Uterus (tissue), 4 donors: Measurements from ENCODE around the gene IGLON5. TPM values are rescaled to one million over a fixed set of nuclear protein-coding genes. Genes with fewer than 3 reads are reported as not detected.

Experiments
- DNase-seq, 2 donors: peaks; one replicate each; pipeline ENCODE4 v3.0.0-alpha.2; 2019 to 2020
- H3K27ac ChIP-seq, 2 donors: fragments of 200-600 bp; sonication (generic); 1 replicate in 1 of 2; 2 replicates in 1 of 2; pipeline ENCODE4 v1.5.1; 2016 to 2018
- H3K27me3 ChIP-seq, 2 donors: fragments of 200-600 bp; sonication (generic); one replicate each; pipeline ENCODE4 v1.5.1; 2018 to 2019; ENCODE audit warnings: control low read depth in 1 of 2
- H3K36me3 ChIP-seq, 2 donors: fragments of 200-600 bp; sonication (generic); one replicate each; pipeline ENCODE4 v1.5.1; 2019; ENCODE audit warnings: control low read depth in 1 of 2
- H3K4me1 ChIP-seq, 2 donors: fragments of 200-600 bp; sonication (generic); one replicate each; pipeline ENCODE4 v1.5.1; 2018 to 2019; ENCODE audit warnings: control low read depth in 1 of 2
- H3K4me3 ChIP-seq, 2 donors: fragments of 200-600 bp; sonication (generic); 1 replicate in 1 of 2; 2 replicates in 1 of 2; pipeline ENCODE4 v1.5.1; 2018 to 2019; ENCODE audit warnings: mild to moderate bottlenecking in 1 of 2
- H3K9me3 ChIP-seq, 2 donors: fragments of 200-600 bp; sonication (generic); one replicate each; pipeline ENCODE4 v1.5.1; 2019; ENCODE audit warnings: control low read depth in 1 of 2
- CTCF ChIP-seq, 4 experiments: fragments of 200-600 bp in 2 of 4; fragments of 450-650 bp in 2 of 4; sonication (generic) in 2 of 4; IDR thresholded peaks; one replicate each; pipeline ENCODE4 v1.5.1; 2016 to 2019; ENCODE audit warnings: antibody characterized with exemption in 4 of 4, mild to moderate bottlenecking in 2 of 4, moderate library complexity in 1 of 4
- POLR2A ChIP-seq, 2 donors: fragments of 450-650 bp; IDR thresholded peaks; one replicate each; pipeline ENCODE4 v1.6.1; 2016; ENCODE audit warnings: antibody characterized with exemption in 2 of 2, mild to moderate bottlenecking in 1 of 2, moderate library complexity in 1 of 2
- intact Hi-C: fragments of 100-400 bp; cut with DNase I; formaldehyde crosslinking; loops from one replicate; pipeline ENCODE4 v1.15.1; 2023; ENCODE audit warnings: low total_unique reads
- total RNA-seq, 4 donors: library from RNA; depleted of rRNA in 3 of 4; stranded (reverse); fragments of >200 nt in 3 of 4; gene quantifications; one replicate each; pipeline versions ENCODE4 v1.1.0 to v1.2.4, GENCODE V29; 2014 to 2023
- donor health status: DM: yes; HTN: yes; CAD: no.

IGLON5 gene
- total RNA-seq, 4 donors from 2014 or later: 0.28 TPM; not detected in 3

DNA sequence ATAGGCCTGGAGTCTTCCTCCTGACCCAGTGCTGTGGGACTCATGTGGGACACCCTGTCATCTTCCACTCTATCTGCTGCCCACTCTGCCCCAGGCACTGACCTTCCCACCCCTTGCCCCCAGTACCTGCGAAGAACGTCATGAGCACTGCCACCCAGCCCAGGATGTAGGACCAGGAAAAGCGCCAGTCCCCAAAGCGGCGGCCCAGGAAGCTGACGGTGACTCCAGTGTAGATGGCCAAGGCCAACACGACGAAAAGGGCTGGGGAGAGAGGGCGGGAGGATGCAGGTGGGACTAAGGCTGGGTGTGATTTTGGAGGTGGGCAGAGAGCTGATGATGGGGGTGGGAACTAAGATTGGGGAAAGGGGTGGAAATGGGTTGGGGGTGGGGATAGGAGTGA, 68.9 kb downstream of the IGLON5 start:
- no peaks in the 10 kb centered on the region for H3K27me3 ChIP-seq
- no peak for DNase-seq
- intact Hi-C loops: no loop called here
- H3K9me3 ChIP-seq: no peaks in the 10 kb centered on the region
- TF ChIP-seq POLR2A (IDR thresholded peaks at IDR 0.05) (no peak), CTCF (IDR thresholded peaks at IDR 0.05) (no peak)
- H3K36me3 ChIP-seq: no peaks in the 10 kb centered on the region
- H3K27ac ChIP-seq: no peak overlapping the region
- no peak overlapping the region for H3K4me3 ChIP-seq
- no peaks in the 10 kb centered on the region for H3K4me1 ChIP-seq

Other genes starting within 250 kb of the IGLON5 start
- gene KLK13, start 246.6 kb upstream of the IGLON5 start, total RNA-seq: not detected
- under 1 TPM in 1 of 4 donors, not detected in 3; 0.76 TPM for gene KLK14, start 228.8 kb upstream of the IGLON5 start, total RNA-seq
- 10 to 100 TPM in 1 of 4 donors, 1 to 10 TPM in 2, not detected in 1; 7.8 to 27.7 (median 8.4) TPM for gene CTU1, start 203.2 kb upstream of the IGLON5 start, total RNA-seq
- gene SIGLEC9, start 186.7 kb upstream of the IGLON5 start, total RNA-seq: 1 to 10 TPM in 3 of 4 donors, under 1 TPM in 1; 0.51 to 2.6 (median 1.7) TPM
- under 1 TPM in 2 of 4 donors, not detected in 2; 0.14 to 0.59 TPM for gene SIGLEC7, start 169.3 kb upstream of the IGLON5 start, total RNA-seq
- gene CD33, start 86.6 kb upstream of the IGLON5 start, total RNA-seq: 1 to 10 TPM in 2 of 4 donors, under 1 TPM in 1, not detected in 1; 0.26 to 3.3 (median 3.0) TPM
- under 1 TPM in 1 of 4 donors, not detected in 3; 0.55 TPM for gene SIGLECL1, start 60.6 kb upstream of the IGLON5 start, total RNA-seq
- gene VSIG10L, start 30.5 kb downstream of the IGLON5 start, total RNA-seq: 1 to 10 TPM in 3 of 4 donors, under 1 TPM in 1; 0.26 to 3.6 (median 1.7) TPM
- gene ETFB, start 54.7 kb downstream of the IGLON5 start, total RNA-seq: 10 to 100 TPM; 18.8 to 56.6 (median 32.8) TPM
- 1 to 10 TPM in 1 of 4 donors, not detected in 3; 1.2 TPM for gene CLDND2, start 57.4 kb downstream of the IGLON5 start, total RNA-seq
- gene NKG7, start 61.0 kb downstream of the IGLON5 start, total RNA-seq: 1 to 10 TPM in 3 of 4 donors, not detected in 1; 1.0 to 3.6 (median 2.9) TPM
- not detected for gene LIM2, start 76.3 kb downstream of the IGLON5 start, total RNA-seq
- gene C19orf84, start 78.9 kb downstream of the IGLON5 start, total RNA-seq: not detected
- 10 to 100 TPM in 1 of 4 donors, 1 to 10 TPM in 1, under 1 TPM in 2; 0.26 to 11.2 (median 1.1) TPM for gene SIGLEC10, start 106.0 kb downstream of the IGLON5 start, total RNA-seq
- under 1 TPM in 2 of 4 donors, not detected in 2; 0.21 to 0.34 TPM for gene SIGLEC8, start 146.8 kb downstream of the IGLON5 start, total RNA-seq
- gene CEACAM18, start 166.9 kb downstream of the IGLON5 start, total RNA-seq: not detected
- gene SIGLEC12, start 190.2 kb downstream of the IGLON5 start, total RNA-seq: under 1 TPM in 2 of 4 donors, not detected in 2; 0.21 to 0.40 TPM
- gene SIGLEC6, start 220.0 kb downstream of the IGLON5 start, total RNA-seq: 1 to 10 TPM in 2 of 4 donors, under 1 TPM in 2; 0.29 to 7.2 (median 0.77) TPM